IPS-18a (cell line): ENCODE measurements around the gene TBC1D1.

ENCODE experiments used
- H3K27ac ChIP-seq: one replicate; pipeline ENCODE4 v1.5.1; 2013; ENCODE audit warnings: low read length
- H3K27me3 ChIP-seq: one replicate; pipeline ENCODE4 v1.6.1; 2013; ENCODE audit warnings: mild to moderate bottlenecking, low read length; ENCODE audit not compliant: control insufficient read depth, insufficient read depth
- H3K36me3 ChIP-seq: one replicate; pipeline ENCODE4 v1.6.1; 2013; ENCODE audit warnings: low read depth, low read length; ENCODE audit not compliant: control insufficient read depth
- H3K4me1 ChIP-seq: one replicate; pipeline ENCODE4 v1.6.1; 2013; ENCODE audit warnings: low read depth, low read length; ENCODE audit not compliant: control insufficient read depth
- H3K4me3 ChIP-seq: one replicate; pipeline ENCODE4 v1.5.1; 2013; ENCODE audit warnings: low read length
- H3K9ac ChIP-seq: one replicate; pipeline ENCODE4 v1.6.1; 2013; ENCODE audit warnings: mild to moderate bottlenecking, low read length, moderate library complexity
- H3K9me3 ChIP-seq: one replicate; pipeline ENCODE4 v1.6.1; 2013; ENCODE audit warnings: low read depth, low read length; ENCODE audit not compliant: control insufficient read depth

The TBC1D1 gene

GRCh38 chr4:38107818-38108217, 216.9 kb downstream of the TBC1D1 start:
- no peaks in the 10 kb centered on the region for H3K9me3 ChIP-seq
- peaks cover 9% of the 10 kb centered on the region for H3K4me1 ChIP-seq
- H3K36me3 ChIP-seq = peaks cover 10% of the 10 kb centered on the region
- no peak overlapping the region for H3K27ac ChIP-seq
- no peak overlapping the region for H3K9ac ChIP-seq
- no peak overlapping the region for H3K4me3 ChIP-seq
- no peaks in the 10 kb centered on the region for H3K27me3 ChIP-seq

DNA sequence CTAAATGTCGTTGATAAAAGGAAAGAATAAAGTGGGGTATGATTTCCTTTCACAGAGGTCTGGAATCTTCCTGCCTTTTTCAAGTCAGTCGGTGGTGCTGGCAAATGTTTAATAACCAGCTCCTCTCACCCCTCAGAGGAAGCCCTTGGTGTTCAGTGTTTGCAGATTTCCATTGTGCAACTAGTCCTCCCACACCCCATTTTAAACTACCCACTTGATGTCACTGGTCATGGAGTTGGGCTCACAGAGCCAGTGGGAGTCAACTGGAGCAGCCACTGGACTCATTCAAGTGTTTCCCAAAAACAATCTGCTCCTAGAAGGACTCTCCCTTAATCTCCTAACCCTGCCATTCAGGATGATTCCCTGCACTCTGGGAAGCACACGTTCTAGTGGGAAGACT, 218.5 kb downstream of the TBC1D1 start:
- Histone ChIP-seq H3K9me3 (no peaks in the 10 kb centered on the region), H3K4me1 (peaks cover 24% of the 10 kb centered on the region), H3K9ac (no peak overlapping the region), H3K27me3 (no peaks in the 10 kb centered on the region), H3K36me3 (peaks cover under 1% of the 10 kb centered on the region), H3K4me3 (no peak overlapping the region), H3K27ac (no peak overlapping the region)

DNA sequence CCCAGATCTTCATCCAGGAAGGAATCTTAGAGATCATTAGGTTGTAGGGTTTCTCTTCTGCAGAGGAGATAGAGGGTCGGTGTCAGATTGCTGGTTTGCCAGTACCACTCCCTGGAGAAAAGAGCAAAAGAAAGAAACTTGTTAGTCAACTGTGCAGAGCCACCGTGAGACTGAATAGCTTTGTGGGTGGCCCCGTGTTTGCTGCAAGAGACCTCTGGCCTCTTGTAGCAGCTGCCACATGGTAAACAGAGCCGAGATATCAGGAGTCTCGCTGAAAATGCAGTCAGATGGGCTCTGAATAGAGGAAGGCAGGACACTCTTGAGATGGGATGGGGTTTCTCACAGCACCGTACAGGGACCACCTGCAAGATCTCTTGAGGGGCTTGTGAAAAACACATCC, 219.0 kb downstream of the TBC1D1 start:
- peaks cover 29% of the 10 kb centered on the region for H3K4me1 ChIP-seq
- H3K9ac ChIP-seq = no peak overlapping the region
- H3K4me3 ChIP-seq = no peak overlapping the region
- H3K9me3 ChIP-seq = no peaks in the 10 kb centered on the region
- no peak overlapping the region for H3K27ac ChIP-seq
- no peaks in the 10 kb centered on the region for H3K27me3 ChIP-seq
- no peaks in the 10 kb centered on the region for H3K36me3 ChIP-seq

- H3K4me3 ChIP-seq = no peak overlapping the region
- H3K27ac ChIP-seq = no peak overlapping the region
- H3K27me3 ChIP-seq = no peaks in the 10 kb centered on the region
- no peaks in the 10 kb centered on the region for H3K9me3 ChIP-seq
- H3K36me3 ChIP-seq = no peaks in the 10 kb centered on the region
- H3K4me1 ChIP-seq = peaks cover 30% of the 10 kb centered on the region
- H3K9ac ChIP-seq = no peak overlapping the region
Measured at GRCh38 chr4:38111024-38111423, 220.1 kb downstream of the TBC1D1 start.

DNA sequence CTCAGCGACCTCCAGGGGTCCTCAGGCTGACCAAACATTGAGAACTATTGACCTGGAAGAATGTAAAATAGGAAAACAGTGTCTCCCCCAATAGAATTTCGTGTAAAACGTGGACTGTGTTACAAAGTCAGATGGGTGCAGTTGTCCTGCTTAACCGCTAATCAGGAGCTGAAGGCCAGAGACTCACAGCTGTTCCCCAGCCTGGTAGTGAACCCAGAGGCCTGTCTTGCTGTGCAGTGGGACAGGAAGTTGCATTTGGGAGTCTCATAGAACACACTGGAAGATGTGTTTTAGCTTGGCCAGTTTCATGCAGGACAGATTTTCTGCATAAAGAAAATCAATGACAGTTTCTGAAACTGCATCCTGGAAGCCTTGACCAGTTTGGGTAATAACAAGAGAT, 220.8 kb downstream of the TBC1D1 start:
- no peaks in the 10 kb centered on the region for H3K36me3 ChIP-seq
- H3K9ac ChIP-seq = no peak overlapping the region
- no peak overlapping the region for H3K4me3 ChIP-seq
- H3K27me3 ChIP-seq = no peaks in the 10 kb centered on the region
- no peaks in the 10 kb centered on the region for H3K9me3 ChIP-seq
- H3K27ac ChIP-seq = no peak overlapping the region
- peaks cover 30% of the 10 kb centered on the region for H3K4me1 ChIP-seq

- Histone ChIP-seq H3K9ac (no peak overlapping the region), H3K4me1 (peaks cover 30% of the 10 kb centered on the region), H3K36me3 (no peaks in the 10 kb centered on the region), H3K27me3 (no peaks in the 10 kb centered on the region), H3K4me3 (no peak overlapping the region), H3K27ac (no peak overlapping the region), H3K9me3 (no peaks in the 10 kb centered on the region)
Measured at GRCh38 chr4:38113132-38113531, 222.2 kb downstream of the TBC1D1 start.

DNA sequence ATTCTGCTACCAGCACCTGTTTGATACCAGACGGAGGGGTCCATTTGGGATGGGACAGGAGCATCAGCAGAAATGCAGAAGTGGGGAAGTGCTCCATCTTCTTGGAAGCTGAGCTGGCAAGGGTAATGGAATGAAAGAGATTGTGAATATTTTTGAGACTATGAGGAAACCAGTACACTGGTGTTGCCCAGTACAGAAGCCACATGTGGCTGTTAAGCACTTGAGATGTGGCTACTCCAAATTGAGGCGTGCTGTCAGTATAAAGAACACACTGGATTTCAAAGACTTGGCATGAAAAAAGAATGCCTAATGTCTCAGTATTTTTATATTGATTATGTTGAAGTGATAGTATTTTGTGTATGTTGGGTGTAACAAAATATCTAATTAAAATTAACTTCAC, 222.7 kb downstream of the TBC1D1 start:
- Histone ChIP-seq H3K27ac (no peak overlapping the region), H3K4me3 (no peak overlapping the region), H3K9ac (no peak overlapping the region), H3K36me3 (no peaks in the 10 kb centered on the region), H3K27me3 (no peaks in the 10 kb centered on the region), H3K9me3 (no peaks in the 10 kb centered on the region), H3K4me1 (peaks cover 30% of the 10 kb centered on the region)

GRCh38 chr4:38114386-38115150, 223.7 kb downstream of the TBC1D1 start:
- H3K4me3 ChIP-seq = no peak overlapping the region
- H3K36me3 ChIP-seq = no peaks in the 10 kb centered on the region
- H3K9me3 ChIP-seq = no peaks in the 10 kb centered on the region
- no peaks in the 10 kb centered on the region for H3K27me3 ChIP-seq
- H3K27ac ChIP-seq = no peak overlapping the region
- H3K4me1 ChIP-seq = peaks cover 27% of the 10 kb centered on the region
- H3K9ac ChIP-seq = no peak overlapping the region

DNA sequence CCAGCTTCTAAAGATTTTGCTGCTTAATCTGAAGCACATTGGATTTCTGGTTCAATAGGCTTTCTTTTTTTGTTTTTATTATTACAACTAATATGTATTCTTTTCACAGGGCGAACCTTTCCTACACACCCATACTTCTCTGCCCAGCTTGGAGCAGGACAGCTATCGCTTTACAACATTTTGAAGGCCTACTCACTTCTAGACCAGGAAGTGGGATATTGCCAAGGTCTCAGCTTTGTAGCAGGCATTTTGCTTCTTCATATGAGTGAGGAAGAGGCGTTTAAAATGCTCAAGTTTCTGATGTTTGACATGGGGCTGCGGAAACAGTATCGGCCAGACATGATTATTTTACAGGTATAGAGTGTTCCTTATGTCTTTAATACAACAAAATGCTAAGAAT, 224.7 kb downstream of the TBC1D1 start:
- Histone ChIP-seq H3K9me3 (no peaks in the 10 kb centered on the region), H3K4me1 (peaks cover 26% of the 10 kb centered on the region), H3K27ac (no peak overlapping the region), H3K9ac (no peak overlapping the region), H3K36me3 (no peaks in the 10 kb centered on the region), H3K27me3 (no peaks in the 10 kb centered on the region), H3K4me3 (no peak overlapping the region)

DNA sequence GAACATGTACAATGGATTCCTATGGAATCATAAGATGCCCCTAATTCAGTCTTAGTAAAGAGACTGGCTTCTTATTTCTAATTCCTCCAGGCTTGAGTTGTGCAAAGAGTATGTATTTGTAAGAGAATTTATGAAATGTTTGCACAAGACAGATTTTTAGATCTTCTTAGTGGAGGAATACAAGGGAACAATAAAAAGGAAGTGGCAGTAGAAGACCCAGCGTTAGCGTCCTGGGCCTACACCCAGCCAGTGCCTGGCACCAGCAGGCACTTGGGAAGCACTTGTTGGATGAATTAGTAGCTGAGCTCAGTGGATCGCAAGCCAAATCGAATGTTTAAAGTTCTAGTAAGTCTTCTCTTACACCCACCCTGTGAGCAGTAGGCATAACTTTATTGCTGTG, 226.7 kb downstream of the TBC1D1 start:
- Histone ChIP-seq H3K4me1 (peaks cover 36% of the 10 kb centered on the region), H3K27me3 (no peaks in the 10 kb centered on the region)

GRCh38 chr4:38119668-38120385, 228.9 kb downstream of the TBC1D1 start:
- Histone ChIP-seq H3K4me1 (peaks cover 13% of the 10 kb centered on the region), H3K27ac (no peak overlapping the region), H3K36me3 (no peaks in the 10 kb centered on the region), H3K9ac (no peak overlapping the region), H3K9me3 (no peaks in the 10 kb centered on the region), H3K4me3 (no peak overlapping the region), H3K27me3 (no peaks in the 10 kb centered on the region)

More for the DNA sequence above, 226.7 kb downstream of the TBC1D1 start:
- no peak overlapping the region for H3K27ac ChIP-seq
- no peaks in the 10 kb centered on the region for H3K36me3 ChIP-seq
- no peaks in the 10 kb centered on the region for H3K9me3 ChIP-seq
- H3K4me3 ChIP-seq = no peak overlapping the region
- no peak overlapping the region for H3K9ac ChIP-seq

DNA sequence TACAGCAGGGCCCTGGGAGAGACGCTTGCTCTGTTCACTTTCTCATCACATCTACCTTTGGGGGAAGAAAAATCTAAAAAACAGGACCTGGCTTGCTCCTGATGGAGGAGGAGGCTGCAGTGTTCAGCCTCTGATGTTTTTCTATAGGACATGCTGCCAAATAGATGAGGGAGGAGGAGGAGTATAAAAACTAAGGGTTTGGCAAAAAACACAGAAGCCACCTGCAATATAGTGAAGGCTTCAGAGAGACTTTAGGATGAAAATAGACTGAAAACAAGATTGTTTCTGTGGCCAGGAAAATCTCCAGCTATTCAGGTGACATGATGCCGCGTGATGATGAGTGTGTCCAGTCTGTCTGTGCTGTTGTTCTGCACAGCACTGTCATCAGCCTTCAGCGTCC, 229.9 kb downstream of the TBC1D1 start:
- Histone ChIP-seq H3K4me1 (peaks cover 12% of the 10 kb centered on the region), H3K27ac (no peak overlapping the region), H3K27me3 (no peaks in the 10 kb centered on the region), H3K4me3 (no peak overlapping the region), H3K9ac (no peak overlapping the region), H3K36me3 (peaks cover 3% of the 10 kb centered on the region), H3K9me3 (no peaks in the 10 kb centered on the region)
